Central memory CD4-positive, alpha-beta T cell (primary cell): ENCODE measurements around the gene ARFRP1.

Source experiments
- DNase-seq: peaks from one replicate; pipeline ENCODE4 v3.0.0; 2022
- total RNA-seq, 3 experiments: gene quantifications; one replicate each; lab custom pipeline; 2026; lab: John Stamatoyannopoulos, UW

Gene ARFRP1, protein sequence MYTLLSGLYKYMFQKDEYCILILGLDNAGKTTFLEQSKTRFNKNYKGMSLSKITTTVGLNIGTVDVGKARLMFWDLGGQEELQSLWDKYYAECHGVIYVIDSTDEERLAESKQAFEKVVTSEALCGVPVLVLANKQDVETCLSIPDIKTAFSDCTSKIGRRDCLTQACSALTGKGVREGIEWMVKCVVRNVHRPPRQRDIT
- 74.0 to 85.9 (median 81.8) reads per million in 3 experiments for total RNA-seq

DNA sequence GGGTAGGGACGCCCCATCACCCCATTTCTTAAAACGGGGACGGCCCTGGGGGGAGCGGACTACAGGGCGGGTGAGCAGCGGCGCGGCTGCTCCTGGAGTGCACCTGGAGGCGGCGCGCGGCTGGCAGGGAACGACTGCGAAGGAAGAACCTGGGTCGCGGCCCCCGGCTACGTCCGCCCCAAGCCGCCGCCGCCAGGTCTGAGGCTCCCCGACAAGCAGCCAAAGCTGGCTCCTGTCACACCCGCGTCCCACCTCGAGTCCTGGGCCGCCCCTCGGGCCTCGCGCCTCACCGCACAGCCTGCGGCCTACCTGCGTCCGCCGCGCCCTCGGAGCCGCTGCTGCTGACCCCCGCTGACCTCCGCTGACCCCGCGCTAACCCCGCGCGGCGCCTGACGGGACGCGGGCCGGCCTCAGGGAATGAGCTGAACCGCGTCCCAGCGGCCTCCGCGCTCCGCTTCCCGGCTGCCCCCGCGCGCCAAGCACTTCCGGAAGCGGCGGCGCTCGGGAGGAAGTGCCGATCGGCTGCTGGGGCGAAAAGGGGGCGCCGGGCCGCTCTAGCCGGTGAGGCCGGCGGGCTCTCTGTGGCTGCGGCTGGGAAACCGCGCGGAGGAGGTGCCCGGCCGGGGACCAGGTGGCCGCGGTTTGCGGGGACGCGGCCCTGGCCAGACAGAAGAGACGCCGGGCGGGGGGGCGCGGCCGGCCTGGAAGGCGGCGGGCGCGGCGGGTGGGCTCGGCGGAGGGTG, at the start of gene ARFRP1, which contains the start of gene ZGPAT:
Gene ARFRP1 (minus strand): TSS at position 419 of the 743 bp plus-strand sequence. CDS start 885 bp downstream, outside the sequence.
Gene ZGPAT (plus strand): TSS at position 482 of the 743 bp plus-strand sequence. CDS start 542 bp downstream, outside the sequence.
- peak; percentile 84 for DNase-seq

DNA sequence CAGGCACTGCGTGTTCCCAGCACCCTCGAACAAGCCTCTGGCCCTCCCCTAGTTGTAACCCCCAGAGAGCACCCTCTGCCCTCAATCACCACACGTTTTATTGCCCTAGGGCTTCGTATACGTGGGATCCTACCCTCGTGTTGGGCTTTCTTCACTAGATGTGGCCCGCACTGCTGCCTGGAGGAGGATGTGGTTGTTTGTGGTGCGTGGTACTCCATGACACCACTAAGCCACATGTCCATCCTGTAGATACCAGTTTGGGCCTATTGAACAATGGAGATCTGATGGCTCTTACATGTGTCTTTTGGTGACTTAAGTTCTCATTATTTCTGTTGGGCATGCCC, 48.8 kb upstream of the ARFRP1 start:
- DNase-seq = no peak

DNA sequence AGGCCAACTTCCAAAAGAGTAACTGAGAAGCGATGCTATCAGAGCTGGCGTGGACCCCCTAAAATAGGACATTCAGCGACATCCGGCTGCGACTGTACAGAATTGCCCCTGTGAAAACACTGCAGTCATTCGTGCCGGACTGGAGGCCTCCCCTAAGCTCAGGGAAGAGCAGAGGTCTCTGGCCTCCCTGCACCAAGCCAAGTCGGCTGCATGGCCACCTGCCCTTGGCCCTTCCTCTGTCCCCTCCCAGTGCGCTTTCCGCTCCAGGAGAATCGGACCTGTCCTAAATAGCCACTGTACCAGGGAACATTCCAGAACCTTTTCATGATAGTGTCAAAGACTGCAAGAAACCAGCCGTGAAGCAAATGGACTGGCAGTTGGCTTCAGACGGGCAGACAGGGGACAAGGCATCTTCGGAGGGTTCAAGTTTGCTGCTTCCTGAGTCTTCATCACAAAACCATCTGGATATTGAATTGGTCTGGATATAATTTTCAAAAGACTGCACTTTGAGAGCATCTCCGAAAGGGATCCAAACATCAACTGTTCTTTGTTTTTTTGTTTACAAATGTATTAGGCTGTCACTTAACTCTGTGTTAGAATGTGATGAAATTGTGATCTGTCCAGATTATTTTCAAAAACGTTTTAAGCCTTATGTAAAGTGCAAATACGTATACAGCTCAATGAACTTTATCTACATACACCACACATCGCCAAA, 48.3 kb upstream of the ARFRP1 start:
- DNase-seq = no peak

DNA sequence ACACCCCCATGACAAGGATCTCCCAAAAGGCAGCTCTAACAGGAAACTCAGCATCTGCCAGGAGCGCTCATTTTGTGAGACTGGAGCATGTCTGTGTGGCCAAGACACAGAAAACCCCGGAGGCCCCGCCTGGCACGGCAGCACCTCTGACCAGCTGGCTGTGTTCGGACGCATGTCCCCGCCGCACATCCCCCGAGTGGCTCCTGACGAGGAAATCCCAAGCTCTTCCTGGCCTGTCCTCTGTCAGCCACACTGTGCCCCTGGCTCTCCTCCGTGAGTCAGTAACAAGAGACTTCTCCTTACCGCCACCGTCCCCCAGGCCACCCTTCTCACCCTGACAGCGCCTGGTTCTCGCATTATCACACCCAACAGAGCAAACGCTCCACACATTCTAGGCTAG, 46.2 kb upstream of the ARFRP1 start:
- no peak for DNase-seq

GRCh38 chr20:63753381-63753780, 45.6 kb upstream of the ARFRP1 start:
- no peak for DNase-seq

DNA sequence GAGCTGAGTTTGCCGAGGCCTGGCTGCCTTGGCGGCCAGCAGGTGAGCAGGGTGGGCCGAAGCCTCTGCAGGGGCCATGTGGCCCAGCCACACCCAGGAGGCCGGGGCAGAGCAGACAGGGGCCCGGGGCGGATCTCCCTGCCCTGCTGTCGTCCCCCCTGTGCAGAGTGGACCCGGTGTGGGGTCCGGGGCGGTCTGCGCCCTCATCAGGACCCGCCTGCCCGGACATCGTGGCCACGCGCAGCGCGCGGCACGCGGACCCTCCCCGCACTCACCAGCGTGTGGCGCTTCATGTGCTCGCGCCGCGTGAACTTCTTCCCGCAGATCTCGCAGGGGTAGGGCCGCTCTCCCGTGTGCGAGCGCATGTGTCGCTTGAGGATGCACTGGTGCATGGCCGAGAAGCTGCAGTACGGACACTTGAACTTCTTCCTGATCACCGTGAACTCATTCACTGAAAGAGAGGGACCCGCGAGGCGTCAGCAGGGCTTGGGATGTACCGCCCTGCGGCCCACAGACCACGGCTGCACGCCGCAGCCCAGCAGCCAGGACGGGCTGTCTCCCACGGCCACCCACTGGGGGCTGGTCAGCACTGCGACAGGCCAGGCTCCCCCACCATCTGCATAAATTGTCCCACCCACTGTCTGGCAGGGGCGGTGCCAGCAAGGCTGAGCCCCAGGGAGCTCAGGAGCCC, 44.8 kb upstream of the ARFRP1 start:
- no peak for DNase-seq

DNA sequence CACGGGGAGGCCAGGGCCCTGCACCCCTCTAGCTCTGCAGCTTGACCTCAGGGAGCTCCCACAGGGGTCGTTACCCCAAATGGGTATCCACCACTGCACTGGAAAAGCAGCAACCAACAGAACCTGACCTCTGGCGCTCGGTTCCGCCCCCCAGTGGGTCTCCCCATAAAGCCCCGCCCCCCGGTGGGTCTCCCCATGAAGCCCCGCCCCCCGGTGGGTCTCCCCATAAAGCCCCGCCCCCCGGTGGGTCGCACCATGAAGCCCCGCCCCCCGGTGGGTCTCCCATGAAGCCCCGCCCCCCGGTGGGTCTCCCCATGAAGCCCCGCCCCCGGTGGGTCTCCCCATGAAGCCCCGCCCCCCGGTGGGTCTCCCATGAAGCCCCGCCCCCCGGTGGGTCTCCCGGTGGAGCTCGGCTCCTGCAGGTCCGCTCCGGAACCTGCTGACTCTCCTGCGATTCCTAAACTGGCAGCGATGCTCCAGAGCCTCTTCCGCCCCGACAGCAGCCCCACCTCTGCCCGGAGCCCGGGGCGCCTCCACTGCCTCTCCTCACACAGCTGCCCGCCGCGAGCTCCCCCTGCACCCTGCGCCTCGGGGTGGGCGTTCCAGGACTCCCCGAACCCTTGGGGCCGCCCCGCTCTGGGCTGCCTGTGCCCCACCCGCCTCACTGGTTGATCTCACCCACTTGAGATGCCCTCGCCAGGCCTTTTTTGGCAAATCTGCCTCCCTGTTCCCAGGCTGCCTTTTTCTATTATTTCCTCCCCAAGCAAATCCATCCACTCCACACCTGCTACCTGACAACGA, 43.9 kb upstream of the ARFRP1 start:
- DNase-seq = no peak

DNA sequence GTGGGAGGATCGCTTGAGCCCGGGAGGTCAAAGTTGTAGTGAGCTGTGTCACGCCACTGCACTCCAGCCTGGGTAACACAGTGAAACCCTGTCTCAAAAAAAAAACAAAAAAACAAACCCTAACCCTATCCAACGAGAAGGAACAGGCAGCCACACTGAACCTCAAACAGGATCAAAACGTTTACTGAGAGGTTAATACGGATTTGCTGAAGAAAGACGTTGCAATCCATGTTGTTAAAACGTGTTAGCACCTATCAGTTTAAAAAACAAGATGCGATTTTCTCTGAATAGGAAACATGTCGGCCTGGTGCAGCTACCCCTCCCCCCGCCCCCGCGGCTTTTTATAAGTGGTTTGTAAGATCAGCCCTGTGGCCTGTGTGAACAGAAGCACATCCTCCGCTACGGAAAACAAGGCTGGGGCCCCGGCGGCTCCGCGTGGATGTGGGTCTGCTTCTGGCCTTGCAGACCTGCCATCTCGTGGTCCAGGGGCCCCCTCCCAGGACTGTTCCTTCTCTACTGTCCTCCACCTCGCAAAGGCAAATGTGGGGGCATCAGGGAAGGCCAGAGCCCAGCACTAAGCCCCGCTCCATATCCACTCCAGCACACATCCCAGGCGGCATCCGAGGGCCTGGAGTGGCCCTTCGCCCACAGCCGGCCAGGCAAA, 43.2 kb upstream of the ARFRP1 start:
- peak; percentile 66 for DNase-seq

DNA sequence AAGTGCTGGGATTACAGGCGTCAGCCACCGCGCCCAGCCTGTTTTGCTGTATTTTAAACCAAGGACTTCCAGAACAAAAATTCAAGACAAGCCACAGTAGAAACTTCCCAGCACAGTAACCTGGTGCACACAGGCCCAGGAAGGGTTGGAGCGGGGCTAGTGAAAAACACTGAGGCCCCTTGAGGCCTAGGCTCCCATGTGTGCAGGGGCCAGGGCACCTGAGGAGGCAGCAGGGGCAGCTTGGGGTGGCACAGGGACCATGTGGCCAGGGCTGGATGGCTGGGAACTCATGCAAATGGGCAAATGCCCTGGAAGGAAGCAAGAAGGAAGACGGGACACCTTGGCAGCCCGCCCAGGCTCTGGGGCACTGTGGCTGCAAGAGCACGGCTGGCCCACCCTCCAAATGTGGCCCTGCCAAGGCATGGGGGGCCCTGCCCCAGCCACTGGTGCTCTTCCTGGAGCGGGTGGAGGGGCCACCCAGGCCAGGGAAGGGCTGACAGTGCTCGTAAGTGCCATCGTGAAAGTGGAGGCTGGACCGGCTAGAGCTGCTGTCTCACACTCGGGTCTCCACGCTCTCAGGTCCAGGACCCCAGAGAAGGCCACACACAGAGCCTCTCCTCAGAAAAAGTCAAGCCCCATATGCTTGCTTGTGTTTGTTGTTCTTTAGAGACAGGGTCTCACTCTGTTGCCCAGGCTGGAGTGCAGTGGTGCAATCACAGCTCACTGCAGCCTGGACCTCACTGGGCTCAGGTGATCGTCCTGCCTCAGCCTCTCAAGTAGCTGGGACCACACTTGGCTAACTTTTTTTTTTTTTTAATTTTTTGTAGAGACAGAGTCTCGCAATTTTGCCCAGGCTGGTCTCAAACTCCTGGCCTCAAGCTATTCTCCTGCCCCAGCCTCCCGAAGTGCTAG, 42.1 kb upstream of the ARFRP1 start:
- DNase-seq = no peak

- DNase-seq = no peak
Observed at GRCh38 chr20:63748934-63749270, 41.1 kb upstream of the ARFRP1 start.

- no peak for DNase-seq
Observed at GRCh38 chr20:63748070-63748933, 40.5 kb upstream of the ARFRP1 start.

GRCh38 chr20:63747622-63748069, 39.9 kb upstream of the ARFRP1 start:
- no peak for DNase-seq

DNA sequence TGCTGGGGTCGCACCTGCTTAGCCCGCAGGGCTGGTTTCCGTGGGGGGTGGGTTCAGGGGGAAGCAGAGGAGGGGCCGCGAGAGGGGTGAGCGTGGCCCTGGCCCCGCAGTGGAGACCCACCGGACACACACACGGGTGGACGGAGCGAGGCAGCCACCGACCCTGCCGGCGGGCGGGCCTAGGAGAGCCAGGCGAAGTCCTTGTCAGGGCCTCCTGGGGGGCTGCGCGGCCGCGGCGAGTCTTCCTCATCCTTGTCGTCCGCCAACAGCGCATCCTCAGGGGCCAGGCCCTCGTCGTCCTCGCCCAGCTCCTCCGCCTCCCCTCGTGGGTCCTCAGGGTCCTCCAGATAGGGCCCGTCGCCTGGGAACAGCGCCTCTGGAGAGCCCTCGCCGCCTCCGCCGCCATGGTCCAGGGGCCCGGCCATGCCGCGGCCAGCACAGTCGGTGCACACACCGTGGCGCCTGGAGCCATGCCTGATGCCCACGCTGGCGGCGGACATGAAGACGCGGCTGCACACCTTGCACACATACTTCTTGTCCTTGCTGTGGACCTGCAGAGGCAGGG, 39.1 kb upstream of the ARFRP1 start:
- no peak for DNase-seq

DNA sequence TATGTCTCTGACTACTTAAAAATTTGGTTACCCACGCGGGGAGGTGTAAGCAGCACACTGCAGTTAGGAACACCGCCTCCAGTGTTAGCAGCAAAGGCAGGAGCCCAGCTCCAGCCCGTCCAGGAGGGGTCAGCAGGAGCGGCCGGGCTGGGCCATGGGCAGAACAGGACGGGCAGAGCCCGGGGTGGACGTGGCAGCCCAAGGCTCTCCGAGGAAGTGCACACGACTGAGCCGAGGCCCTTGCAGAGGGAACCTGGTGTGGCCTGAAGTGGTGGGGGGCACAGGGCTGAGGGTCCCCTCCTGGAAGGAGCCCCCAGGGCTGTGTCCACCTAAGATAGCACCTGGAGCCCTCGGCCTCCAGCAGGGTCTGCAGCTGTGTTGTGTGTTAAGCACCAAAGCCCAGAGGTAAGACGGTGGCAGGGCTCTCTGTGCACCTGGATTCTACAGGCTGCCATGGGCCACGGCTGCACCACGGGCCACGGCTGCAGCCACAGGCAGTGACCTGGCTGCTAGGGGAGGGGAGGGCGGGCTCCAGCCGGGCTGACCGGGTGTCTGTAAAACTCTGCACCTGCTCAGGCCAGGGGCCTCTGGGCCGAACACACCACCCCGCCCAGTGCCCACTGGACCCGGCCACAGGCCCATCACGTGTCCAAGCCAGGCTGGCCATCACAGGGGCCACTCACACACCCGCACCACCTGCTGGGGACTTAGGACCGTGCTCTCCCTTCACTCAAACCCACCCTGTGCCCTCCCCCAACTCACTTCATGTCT, 38.4 kb upstream of the ARFRP1 start:
- DNase-seq = no peak

- DNase-seq = no peak
Observed at GRCh38 chr20:63745424-63745805, 37.6 kb upstream of the ARFRP1 start.

GRCh38 chr20:63744574-63745423, 37.0 kb upstream of the ARFRP1 start:
- DNase-seq = no peak

GRCh38 chr20:63744158-63744557, 36.4 kb upstream of the ARFRP1 start:
- no peak for DNase-seq
